GM12878 (cell line): ENCODE measurements around the gene NCS1. TPM values are rescaled to one million over a fixed set of nuclear protein-coding genes. Genes with fewer than 3 reads are reported as not detected.

ENCODE experiments used
- EGR1 ChIP-seq, 2 experiments: IDR thresholded peaks; 1 replicate in 1 of 2; 2 replicates in 1 of 2; pipeline ENCODE4 v1.6.1; 2011 to 2012; ENCODE audit warnings: low read depth in 2 of 2, low read length in 2 of 2, borderline replicate concordance in 1 of 2, mild to moderate bottlenecking in 1 of 2, moderate library complexity in 1 of 2
- HDAC6 ChIP-seq: fragments of 200-600 bp; sonication (generic); IDR thresholded peaks from one replicate; pipeline ENCODE4 v1.8.0; 2017; ENCODE audit warnings: antibody characterized with exemption; ENCODE audit not compliant: unreplicated experiment
- RBBP5 ChIP-seq: fragments of 200-600 bp; sonication (generic); conservative IDR thresholded peaks from 2 replicates; pipeline ENCODE4 v1.6.1; 2016
- ZBTB40 ChIP-seq: fragments of 450-650 bp; IDR thresholded peaks from 2 replicates; pipeline ENCODE4 v1.6.1; 2016; ENCODE audit warnings: mild to moderate bottlenecking, moderate library complexity, borderline replicate concordance
- ZNF687 ChIP-seq: fragments of 450-650 bp; IDR thresholded peaks from 2 replicates; pipeline ENCODE4 v1.6.1; 2017; ENCODE audit warnings: mild to moderate bottlenecking, moderate library complexity
- polyA plus RNA-seq, 11 experiments: library from polyadenylated mRNA; depleted of rRNA in 4 of 11; unstranded in 6 of 11; stranded (reverse) in 5 of 11; fragments of >200 nt; fragmentation: Nextera tagmentation in 4 of 11; fragmentation: Illumina TruSeq in 1 of 11; extraction: Ambion mirVana in 4 of 11; extraction: Trizol in 1 of 11; gene quantifications; 1 replicate in 1 of 11; 2 replicates in 10 of 11; pipeline versions ENCODE4 v1.2.1 to v1.2.3, GENCODE V29; 2011 to 2016; ENCODE audit warnings: inconsistent platforms in 2 of 11, missing spikeins in 2 of 11, low read depth in 1 of 11
- total RNA-seq, 4 experiments: library from RNA; depleted of rRNA in 3 of 4; stranded (reverse); fragments of >200 nt in 3 of 4; fragmentation: Illumina TruSeq in 1 of 4; extraction: Trizol in 1 of 4; gene quantifications; 2 replicates each; pipeline versions ENCODE4 v1.2.1 to v1.2.3, GENCODE V29; 2013 to 2021
- TF ChIP-seq, protein P1 (sequence below): fragments of 450-650 bp; IDR thresholded peaks from 2 replicates; pipeline ENCODE4 v1.6.1; 2018; ENCODE audit warnings: borderline replicate concordance, mild to moderate bottlenecking; ENCODE audit not compliant: partially characterized antibody
- TF ChIP-seq, protein P2 (sequence below): IDR thresholded peaks from 2 replicates; pipeline ENCODE4 v1.6.1; 2012; ENCODE audit warnings: low read depth, low read length, improper control_type of control experiment

The NCS1 gene
- total and polyA plus RNA-seq, 10 of the 15 experiments (the other 5 are each of a cell fraction or from before 2014, with no cell fraction given) = 0.04 to 0.22 (median 0.06) TPM; not detected in 4

DNA sequence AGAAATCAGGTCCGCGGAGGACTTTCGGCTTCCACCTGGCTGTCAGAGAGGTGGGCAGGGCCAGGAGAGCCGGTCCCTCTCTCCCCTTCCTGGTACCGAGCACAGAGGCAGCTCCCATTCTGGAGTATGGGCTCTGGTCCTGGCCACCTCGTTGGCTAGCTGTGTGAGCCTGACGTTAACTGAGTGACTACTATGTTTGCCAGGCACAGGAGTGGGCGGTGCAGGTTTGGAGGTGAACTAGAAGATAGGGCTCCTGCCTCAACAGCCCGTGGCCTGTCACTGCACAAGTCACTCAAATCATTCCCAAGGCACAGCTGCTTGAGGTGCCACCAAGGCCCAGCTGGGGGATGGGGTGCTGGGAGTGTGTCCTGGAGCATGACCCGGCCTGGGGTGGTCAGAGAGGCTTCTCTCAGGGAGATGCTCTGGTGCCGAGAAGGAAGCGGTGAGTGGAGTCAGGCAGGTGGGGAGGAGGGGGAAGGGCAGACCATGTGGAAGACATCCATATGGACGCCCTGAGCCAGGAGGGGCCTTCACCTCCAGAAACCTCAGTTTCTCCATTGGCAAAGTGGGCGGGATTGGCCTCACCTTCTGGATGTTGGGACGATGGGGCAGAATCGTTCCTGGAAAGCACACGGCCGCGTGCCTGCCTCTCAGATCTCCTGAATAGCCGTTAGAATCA, 39.5 kb downstream of the NCS1 start (continued):
- TF ChIP-seq, protein P1, sequence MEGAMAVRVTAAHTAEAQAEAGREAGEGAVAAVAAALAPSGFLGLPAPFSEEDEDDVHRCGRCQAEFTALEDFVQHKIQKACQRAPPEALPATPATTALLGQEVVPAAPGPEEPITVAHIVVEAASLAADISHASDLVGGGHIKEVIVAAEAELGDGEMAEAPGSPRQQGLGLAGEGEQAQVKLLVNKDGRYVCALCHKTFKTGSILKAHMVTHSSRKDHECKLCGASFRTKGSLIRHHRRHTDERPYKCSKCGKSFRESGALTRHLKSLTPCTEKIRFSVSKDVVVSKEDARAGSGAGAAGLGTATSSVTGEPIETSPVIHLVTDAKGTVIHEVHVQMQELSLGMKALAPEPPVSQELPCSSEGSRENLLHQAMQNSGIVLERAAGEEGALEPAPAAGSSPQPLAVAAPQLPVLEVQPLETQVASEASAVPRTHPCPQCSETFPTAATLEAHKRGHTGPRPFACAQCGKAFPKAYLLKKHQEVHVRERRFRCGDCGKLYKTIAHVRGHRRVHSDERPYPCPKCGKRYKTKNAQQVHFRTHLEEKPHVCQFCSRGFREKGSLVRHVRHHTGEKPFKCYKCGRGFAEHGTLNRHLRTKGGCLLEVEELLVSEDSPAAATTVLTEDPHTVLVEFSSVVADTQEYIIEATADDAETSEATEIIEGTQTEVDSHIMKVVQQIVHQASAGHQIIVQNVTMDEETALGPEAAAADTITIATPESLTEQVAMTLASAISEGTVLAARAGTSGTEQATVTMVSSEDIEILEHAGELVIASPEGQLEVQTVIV = no peak
- TF ChIP-seq, protein P2, sequence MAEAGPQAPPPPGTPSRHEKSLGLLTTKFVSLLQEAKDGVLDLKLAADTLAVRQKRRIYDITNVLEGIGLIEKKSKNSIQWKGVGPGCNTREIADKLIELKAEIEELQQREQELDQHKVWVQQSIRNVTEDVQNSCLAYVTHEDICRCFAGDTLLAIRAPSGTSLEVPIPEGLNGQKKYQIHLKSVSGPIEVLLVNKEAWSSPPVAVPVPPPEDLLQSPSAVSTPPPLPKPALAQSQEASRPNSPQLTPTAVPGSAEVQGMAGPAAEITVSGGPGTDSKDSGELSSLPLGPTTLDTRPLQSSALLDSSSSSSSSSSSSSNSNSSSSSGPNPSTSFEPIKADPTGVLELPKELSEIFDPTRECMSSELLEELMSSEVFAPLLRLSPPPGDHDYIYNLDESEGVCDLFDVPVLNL = no peak
- TF ChIP-seq ZNF687 = no peak
- no peak for TF ChIP-seq HDAC6
- TF ChIP-seq EGR1 (IDR thresholded peaks at IDR 0.05; ENCODE audit: borderline replicate concordance in 1 of 2, low read depth in 2 of 2, low read length in 2 of 2) = no peak
- TF ChIP-seq ZBTB40 = no peak
- TF ChIP-seq RBBP5 = no peak
- TF ChIP-seq, all 136 proteins: peak for 0
